Activated B cell treated with CpG ODN at 0.5 μM for 24 hours (primary cell): Measurements from ENCODE around the gene PIGM. TPM values are rescaled to one million over a fixed set of nuclear protein-coding genes. Genes with fewer than 3 reads are reported as not detected.

Experiments used
- ATAC-seq: fragments of 200-7000 bp; cut with Tn5 transposase; one replicate; pipeline ENCODE4 v1.10.0; 2021; ENCODE audit warnings: low read depth, mild to moderate bottlenecking, moderate library complexity
- CTCF ChIA-PET: fragments of 350-600 bp; sonication (Branson Sonifier 250); formaldehyde crosslinking; loops from one replicate; lab custom pipeline; 2021; ENCODE audit warnings: antibody characterized with exemption; lab: Charles Lee
- POLR2A ChIA-PET: fragments of 350-600 bp; sonication (Branson Sonifier 250); formaldehyde crosslinking; loops from one replicate; lab custom pipeline; 2021; ENCODE audit warnings: antibody characterized with exemption; lab: Charles Lee
- DNase-seq: peaks from one replicate; pipeline ENCODE4 v3.0.0; 2022
- H3K27ac Mint-ChIP-seq: one replicate; pipeline ENCODE4 v1.8.0; 2020; ENCODE audit warnings: mixed read lengths
- H3K27me3 Mint-ChIP-seq: one replicate; pipeline ENCODE4 v1.8.0; 2021; ENCODE audit warnings: mixed read lengths
- H3K36me3 Mint-ChIP-seq: one replicate; pipeline ENCODE4 v1.8.0; 2021; ENCODE audit warnings: low read depth, mixed read lengths
- H3K4me1 Mint-ChIP-seq: one replicate; pipeline ENCODE4 v1.8.0; 2021; ENCODE audit warnings: mixed read lengths
- H3K4me3 Mint-ChIP-seq: one replicate; pipeline ENCODE4 v1.8.0; 2020; ENCODE audit warnings: mild to moderate bottlenecking, mixed read lengths
- H3K9me3 Mint-ChIP-seq: one replicate; pipeline ENCODE4 v1.8.0; 2020; ENCODE audit warnings: mixed read lengths
- intact Hi-C: fragments of 100-400 bp; cut with micrococcal nuclease; formaldehyde crosslinking; loops from one replicate; pipeline ENCODE4 v1.15.1; 2024
- total RNA-seq: library from RNA; stranded (reverse); gene quantifications from 2 replicates; pipeline ENCODE4 v1.2.3, GENCODE V29; 2022
- TF ChIP-seq, protein P1 (sequence below): fragments of 200-600 bp; IDR thresholded peaks from one replicate; pipeline ENCODE4 v1.8.0; 2022; ENCODE audit warnings: antibody characterized with exemption, mild to moderate bottlenecking

PIGM gene
- total RNA-seq, 1 donor from 2014 or later, result 5.3 TPM

DNA sequence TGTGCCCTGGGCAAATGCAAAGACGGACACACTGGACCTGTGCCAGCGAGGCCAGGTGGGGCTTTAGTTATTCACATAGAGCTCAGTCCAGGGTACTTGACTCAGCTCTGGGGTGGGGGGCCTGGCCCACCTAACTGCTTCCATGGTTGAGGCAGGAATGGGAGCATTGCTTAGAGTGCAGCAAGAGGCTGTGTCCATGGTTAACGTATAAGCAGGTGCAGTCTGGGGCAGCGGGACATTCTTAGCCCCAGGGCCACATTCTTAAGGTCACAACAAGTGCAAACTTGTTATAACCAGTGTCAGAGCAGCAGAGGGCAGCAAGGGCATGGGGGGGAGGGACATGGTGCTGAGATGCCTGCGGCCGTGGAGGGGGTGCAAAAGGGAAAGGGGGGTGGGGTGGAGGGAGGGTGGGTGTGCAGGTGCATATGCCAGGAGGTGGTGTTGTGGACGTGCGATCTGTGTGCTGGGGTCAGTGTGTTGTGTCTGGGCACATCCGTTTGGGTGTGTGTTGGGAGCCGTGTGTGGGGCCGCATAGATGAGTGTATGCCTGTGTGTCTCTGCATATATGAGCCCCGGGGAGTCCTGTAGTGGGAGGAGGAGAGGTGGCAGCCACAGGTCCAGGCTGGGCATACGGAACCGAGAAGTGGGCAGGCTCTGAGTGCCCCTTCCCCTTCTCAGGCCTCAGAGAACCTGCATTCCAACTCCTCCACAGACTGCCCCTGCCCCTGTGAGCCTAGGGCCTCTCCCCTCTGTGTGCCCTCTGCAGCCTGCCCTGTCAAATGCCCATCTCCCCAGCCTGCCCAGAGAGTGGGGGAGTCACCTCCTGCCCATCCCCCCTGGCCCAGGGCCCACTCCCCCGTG, 29.8 kb upstream of the PIGM start:
- no peak overlapping the region for H3K27ac Mint-ChIP-seq
- ChIA-PET CTCF (interaction anchor here (1.8 kb wide), 1 partner anchor 17 kb away, joined by 6 read pairs; no protein-coding TSS in a partner anchor), POLR2A (no interaction called here)
- intact Hi-C loops, result no loop called here
- ATAC-seq (no peak), DNase-seq (no peak)
- H3K9me3 Mint-ChIP-seq, result no peaks in the 10 kb centered on the region
- TF ChIP-seq, protein P1, sequence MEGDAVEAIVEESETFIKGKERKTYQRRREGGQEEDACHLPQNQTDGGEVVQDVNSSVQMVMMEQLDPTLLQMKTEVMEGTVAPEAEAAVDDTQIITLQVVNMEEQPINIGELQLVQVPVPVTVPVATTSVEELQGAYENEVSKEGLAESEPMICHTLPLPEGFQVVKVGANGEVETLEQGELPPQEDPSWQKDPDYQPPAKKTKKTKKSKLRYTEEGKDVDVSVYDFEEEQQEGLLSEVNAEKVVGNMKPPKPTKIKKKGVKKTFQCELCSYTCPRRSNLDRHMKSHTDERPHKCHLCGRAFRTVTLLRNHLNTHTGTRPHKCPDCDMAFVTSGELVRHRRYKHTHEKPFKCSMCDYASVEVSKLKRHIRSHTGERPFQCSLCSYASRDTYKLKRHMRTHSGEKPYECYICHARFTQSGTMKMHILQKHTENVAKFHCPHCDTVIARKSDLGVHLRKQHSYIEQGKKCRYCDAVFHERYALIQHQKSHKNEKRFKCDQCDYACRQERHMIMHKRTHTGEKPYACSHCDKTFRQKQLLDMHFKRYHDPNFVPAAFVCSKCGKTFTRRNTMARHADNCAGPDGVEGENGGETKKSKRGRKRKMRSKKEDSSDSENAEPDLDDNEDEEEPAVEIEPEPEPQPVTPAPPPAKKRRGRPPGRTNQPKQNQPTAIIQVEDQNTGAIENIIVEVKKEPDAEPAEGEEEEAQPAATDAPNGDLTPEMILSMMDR, result no peak
- no peaks in the 10 kb centered on the region for H3K36me3 Mint-ChIP-seq
- H3K4me3 Mint-ChIP-seq, result no peak overlapping the region
- H3K27me3 Mint-ChIP-seq, result peaks cover 31% of the 10 kb centered on the region
- H3K4me1 Mint-ChIP-seq, result no peaks in the 10 kb centered on the region

DNA sequence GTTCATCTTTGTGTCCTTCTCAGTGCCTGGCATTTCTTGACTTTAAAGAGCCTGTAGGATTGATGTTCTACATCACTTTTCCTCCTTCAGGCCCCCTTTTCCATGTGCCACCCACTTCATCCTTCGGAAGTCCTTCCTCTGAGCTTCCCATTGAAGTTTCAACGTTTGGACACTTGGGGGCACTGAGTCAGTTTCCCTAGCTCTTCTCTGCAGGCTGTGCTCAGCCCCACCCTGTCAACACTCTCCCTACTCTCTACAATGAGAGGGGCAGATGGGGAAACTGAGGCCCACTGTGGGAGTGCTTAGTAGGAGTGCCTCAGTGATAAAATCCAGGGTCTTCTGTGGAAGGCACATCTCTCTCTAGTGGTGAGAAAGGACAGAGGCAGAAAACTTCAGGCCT, 26.3 kb upstream of the PIGM start:
- ATAC-seq (no peak), DNase-seq (no peak)
- TF ChIP-seq, protein P1, result no peak
- Mint-ChIP-seq H3K27me3 (peaks cover 51% of the 10 kb centered on the region), H3K36me3 (no peaks in the 10 kb centered on the region), H3K4me3 (no peak overlapping the region), H3K9me3 (no peaks in the 10 kb centered on the region), H3K27ac (no peak overlapping the region), H3K4me1 (no peaks in the 10 kb centered on the region)
- ChIA-PET POLR2A (no interaction called here), CTCF (interaction anchor here (0.7 to 1.8 kb wide), 3 partner anchors 12 to 20 kb away, joined by 3 to 4 read pairs (median 4); partner anchors contain the start of gene KCNJ10)
- intact Hi-C loops, result no loop called here

DNA sequence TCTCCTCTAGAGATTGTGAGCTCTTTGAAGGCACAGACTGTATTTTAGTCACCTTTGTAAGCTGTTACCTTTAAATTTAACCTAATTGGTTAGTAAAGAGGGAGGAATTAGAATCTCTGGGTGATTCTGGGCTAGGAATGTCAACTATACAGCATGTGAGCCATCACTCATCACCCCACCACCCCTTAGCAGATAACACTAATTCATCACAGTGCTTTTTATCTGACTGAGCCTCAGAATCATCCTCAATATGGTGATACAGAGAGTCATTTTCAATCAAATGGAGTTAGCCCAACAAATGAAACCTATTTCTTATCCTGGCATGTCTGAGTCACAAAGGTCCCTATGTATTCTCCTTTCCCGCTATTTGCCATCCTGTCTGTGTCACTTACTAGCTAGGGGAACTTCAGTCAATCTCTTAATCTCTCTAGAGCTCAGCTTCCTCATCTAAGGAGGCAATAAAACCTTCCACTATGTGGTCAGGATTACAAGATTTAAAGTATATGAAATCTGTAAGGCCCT, 24.9 kb upstream of the PIGM start:
- no peaks in the 10 kb centered on the region for H3K36me3 Mint-ChIP-seq
- intact Hi-C loops, result no loop called here
- DNase-seq, result no peak
- ChIA-PET POLR2A (no interaction called here), CTCF (interaction anchor here (1.8 kb wide), 1 partner anchor 11 kb away, joined by 4 read pairs; no protein-coding TSS in a partner anchor)
- H3K27ac Mint-ChIP-seq, result no peak overlapping the region
- no peaks in the 10 kb centered on the region for H3K9me3 Mint-ChIP-seq
- H3K4me1 Mint-ChIP-seq, result no peaks in the 10 kb centered on the region
- H3K27me3 Mint-ChIP-seq, result peaks cover 59% of the 10 kb centered on the region
- TF ChIP-seq, protein P1, result no peak
- H3K4me3 Mint-ChIP-seq, result no peak overlapping the region
- no peak for ATAC-seq

DNA sequence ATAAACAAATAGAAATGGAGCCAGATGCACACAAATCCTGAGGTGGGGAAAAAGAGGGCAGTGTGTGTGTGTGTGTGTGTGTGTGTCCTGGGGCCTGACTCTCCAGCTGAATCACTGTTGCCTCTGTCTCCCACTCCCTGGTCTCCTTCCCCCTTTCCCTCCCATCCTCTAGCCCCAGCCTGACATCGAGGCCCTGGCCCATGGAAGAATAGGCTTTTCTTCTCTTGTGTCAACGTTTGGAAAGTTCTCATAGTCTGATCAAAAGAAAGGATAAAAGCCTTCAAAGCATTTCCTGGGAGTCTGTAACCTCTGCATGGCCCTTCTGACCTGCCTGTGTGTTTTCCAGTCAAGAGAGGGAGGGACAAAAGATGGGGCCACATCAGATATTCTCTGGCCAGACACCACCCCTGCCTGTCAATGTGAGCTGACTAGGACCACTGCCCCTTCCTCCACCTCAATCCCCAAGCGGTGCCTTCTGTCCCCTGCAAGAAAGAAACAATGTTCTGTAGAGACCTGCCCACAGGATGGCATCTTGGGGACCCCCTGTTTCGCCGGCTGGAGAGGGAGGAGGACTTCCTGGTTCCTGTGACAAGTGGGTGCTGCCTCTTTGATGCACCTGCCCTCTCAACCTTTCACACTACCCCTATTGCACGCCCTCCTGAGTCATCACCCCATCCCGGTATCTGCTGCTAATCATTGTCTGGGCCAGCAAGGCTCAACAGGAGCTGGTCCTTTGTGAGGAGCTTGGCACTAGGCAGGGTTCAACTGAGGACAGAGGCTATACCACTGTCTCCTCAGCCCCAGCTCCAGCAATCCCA, 22.0 kb upstream of the PIGM start:
- no peaks in the 10 kb centered on the region for H3K4me1 Mint-ChIP-seq
- H3K4me3 Mint-ChIP-seq, result no peak overlapping the region
- ATAC-seq (no peak), DNase-seq (no peak)
- H3K27me3 Mint-ChIP-seq, result peaks cover 55% of the 10 kb centered on the region
- no peaks in the 10 kb centered on the region for H3K36me3 Mint-ChIP-seq
- POLR2A ChIA-PET, result interaction anchor here (0.6 kb wide), 1 partner anchor 18 kb away, joined by 3 read pairs; no protein-coding TSS in a partner anchor
- H3K9me3 Mint-ChIP-seq, result no peaks in the 10 kb centered on the region
- no peak overlapping the region for H3K27ac Mint-ChIP-seq
- TF ChIP-seq, protein P1, result no peak
- intact Hi-C loops, result no loop called here
- CTCF ChIA-PET, result interaction anchor here (1.2 kb wide), 1 partner anchor 8 kb away, joined by 7 read pairs; no protein-coding TSS in a partner anchor
